Breast epithelium (tissue), 3 donors: ENCODE measurements around the gene PARD6A.

Experiments
- POLR2A ChIP-seq: fragments of 450-650 bp; IDR thresholded peaks from one replicate; pipeline ENCODE4 v1.6.1; 2016; ENCODE audit warnings: antibody characterized with exemption, mild to moderate bottlenecking, moderate library complexity
- POLR2AphosphoS5 ChIP-seq, 3 donors: sonication (generic); formaldehyde crosslinking; IDR thresholded peaks; one replicate each; pipeline ENCODE4 v1.6.1; 2017; ENCODE audit warnings: antibody characterized with exemption in 3 of 3
- TF ChIP-seq, protein P1 (sequence below), 3 donors: fragments of 450-650 bp; IDR thresholded peaks; one replicate each; pipeline ENCODE4 v1.5.1; 2016 to 2017; ENCODE audit warnings: antibody characterized with exemption in 3 of 3, mild to moderate bottlenecking in 3 of 3, moderate library complexity in 3 of 3

DNA sequence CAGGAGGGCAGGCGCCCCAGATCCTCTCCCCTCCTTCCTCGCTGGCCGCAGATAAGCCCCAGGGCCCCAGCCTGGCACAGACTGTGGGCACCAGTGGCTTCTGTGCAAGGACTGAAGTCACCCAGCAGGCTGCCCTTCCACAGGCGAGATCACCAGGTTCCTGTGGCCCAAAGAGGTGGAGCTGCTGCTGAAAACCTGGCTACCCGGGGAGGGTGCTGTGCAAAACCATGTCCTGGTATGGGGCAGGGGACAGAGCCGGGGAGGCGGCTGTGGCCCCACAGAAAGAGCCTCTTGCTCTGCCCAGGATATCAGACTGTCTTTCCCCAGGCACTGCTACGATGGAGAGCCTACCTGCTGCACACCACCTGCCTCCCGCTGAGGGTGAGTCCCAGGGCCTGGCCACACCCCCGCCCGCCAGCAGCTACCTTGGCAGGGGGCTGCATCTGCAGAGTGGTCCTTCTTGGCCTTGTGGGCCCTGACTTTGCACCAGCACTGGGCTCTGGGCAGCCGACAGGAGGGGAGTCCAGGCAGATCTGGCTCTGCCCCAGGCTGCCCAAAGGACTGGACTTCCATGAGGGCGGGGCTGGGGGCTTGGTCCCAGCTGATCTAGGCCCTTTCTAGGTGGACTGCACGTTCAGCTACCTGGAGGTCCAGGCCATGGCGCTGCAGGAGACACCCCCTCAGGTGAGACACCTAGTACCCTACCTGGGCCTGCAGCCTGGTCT lies 15.2 kb upstream of the PARD6A start:
- TF ChIP-seq, protein P1, sequence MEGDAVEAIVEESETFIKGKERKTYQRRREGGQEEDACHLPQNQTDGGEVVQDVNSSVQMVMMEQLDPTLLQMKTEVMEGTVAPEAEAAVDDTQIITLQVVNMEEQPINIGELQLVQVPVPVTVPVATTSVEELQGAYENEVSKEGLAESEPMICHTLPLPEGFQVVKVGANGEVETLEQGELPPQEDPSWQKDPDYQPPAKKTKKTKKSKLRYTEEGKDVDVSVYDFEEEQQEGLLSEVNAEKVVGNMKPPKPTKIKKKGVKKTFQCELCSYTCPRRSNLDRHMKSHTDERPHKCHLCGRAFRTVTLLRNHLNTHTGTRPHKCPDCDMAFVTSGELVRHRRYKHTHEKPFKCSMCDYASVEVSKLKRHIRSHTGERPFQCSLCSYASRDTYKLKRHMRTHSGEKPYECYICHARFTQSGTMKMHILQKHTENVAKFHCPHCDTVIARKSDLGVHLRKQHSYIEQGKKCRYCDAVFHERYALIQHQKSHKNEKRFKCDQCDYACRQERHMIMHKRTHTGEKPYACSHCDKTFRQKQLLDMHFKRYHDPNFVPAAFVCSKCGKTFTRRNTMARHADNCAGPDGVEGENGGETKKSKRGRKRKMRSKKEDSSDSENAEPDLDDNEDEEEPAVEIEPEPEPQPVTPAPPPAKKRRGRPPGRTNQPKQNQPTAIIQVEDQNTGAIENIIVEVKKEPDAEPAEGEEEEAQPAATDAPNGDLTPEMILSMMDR (IDR thresholded peaks at IDR 0.05) = no peak
- TF ChIP-seq POLR2A (no peak), POLR2AphosphoS5 (IDR thresholded peaks at IDR 0.05) (no peak)
